Measurements from ENCODE around the gene LRRC4B.

The LRRC4B gene

GRCh38 chr19:50507376-50507775, 60.9 kb downstream of the LRRC4B start:
- no peak for DNase-seq (ENCODE audit: low read depth in 3 of 3)

GRCh38 chr19:50506700-50507099, 61.5 kb downstream of the LRRC4B start:
- DNase-seq (ENCODE audit: low read depth in 3 of 3) = no peak

- DNase-seq (ENCODE audit: low read depth in 3 of 3) = no peak
Observed at GRCh38 chr19:50505856-50506611, 62.2 kb downstream of the LRRC4B start.

- DNase-seq (ENCODE audit: low read depth in 3 of 3) = no peak
Observed at GRCh38 chr19:50501568-50502475, 66.4 kb downstream of the LRRC4B start.

GRCh38 chr19:50501186-50501567, 67.1 kb downstream of the LRRC4B start:
- no peak for DNase-seq (ENCODE audit: low read depth in 3 of 3)

GRCh38 chr19:50500753-50501151, 67.5 kb downstream of the LRRC4B start:
- no peak for DNase-seq (ENCODE audit: low read depth in 3 of 3)

GRCh38 chr19:50500060-50500752, 68.0 kb downstream of the LRRC4B start:
- no peak for DNase-seq (ENCODE audit: low read depth in 3 of 3)

GRCh38 chr19:50498219-50499056, 69.8 kb downstream of the LRRC4B start:
- DNase-seq (ENCODE audit: low read depth in 3 of 3) = no peak

GRCh38 chr19:50497022-50497405, 71.2 kb downstream of the LRRC4B start:
- no peak for DNase-seq (ENCODE audit: low read depth in 3 of 3)

- no peak for DNase-seq (ENCODE audit: low read depth in 3 of 3)
Observed at GRCh38 chr19:50496189-50497021, 71.8 kb downstream of the LRRC4B start.

- no peak for DNase-seq (ENCODE audit: low read depth in 3 of 3)
Observed at GRCh38 chr19:50495020-50495531, 73.2 kb downstream of the LRRC4B start.

- no peak for DNase-seq (ENCODE audit: low read depth in 3 of 3)
Observed at GRCh38 chr19:50494186-50495019, 73.8 kb downstream of the LRRC4B start.

GRCh38 chr19:50493171-50493570, 75.1 kb downstream of the LRRC4B start:
- DNase-seq (ENCODE audit: low read depth in 3 of 3) = no peak

GRCh38 chr19:50492303-50493052, 75.8 kb downstream of the LRRC4B start:
- DNase-seq (ENCODE audit: low read depth in 3 of 3) = no peak

GRCh38 chr19:50490991-50491472, 77.2 kb downstream of the LRRC4B start:
- DNase-seq (ENCODE audit: low read depth in 3 of 3) = no peak

GRCh38 chr19:50490411-50490811, 77.8 kb downstream of the LRRC4B start:
- no peak for DNase-seq (ENCODE audit: low read depth in 3 of 3)

- no peak for DNase-seq (ENCODE audit: low read depth in 3 of 3)
Observed at GRCh38 chr19:50489461-50490011, 78.7 kb downstream of the LRRC4B start.

Data from stimulated activated CD4-positive, alpha-beta T cell treated with anti-CD3 and anti-CD28 coated beads, TNF-alpha, amount 100 ng/mL, for 4 hours (primary cell).